T-cell (primary cell): Measurements from ENCODE around the gene ADAMTS5. TPM values are rescaled to one million over a fixed set of nuclear protein-coding genes. Genes with fewer than 3 reads are reported as not detected.

Source experiments
- ATAC-seq, 4 experiments: fragments of 200-7000 bp in 3 of 4; fragments of 150-1000 bp in 1 of 4; cut with Tn5 transposase; replicated peaks in 1 of 4; 1 replicate in 3 of 4; 2 replicates in 1 of 4; pipeline ENCODE4 v1.10.0; 2021; ENCODE audit warnings: moderate library complexity in 3 of 4, mild to moderate bottlenecking in 2 of 4, moderate number of reproducible peaks in 1 of 4
- CTCF ChIA-PET, 2 donors: fragments of 300-600 bp; sonication (Branson Sonifier 250); formaldehyde crosslinking; loops; one replicate each; lab custom pipeline; 2022; ENCODE audit warnings: antibody characterized with exemption in 2 of 2; lab: Charles Lee
- POLR2A ChIA-PET, 2 donors: fragments of 300-600 bp; sonication (Branson Sonifier 250); formaldehyde crosslinking; loops; one replicate each; lab custom pipeline; 2022; ENCODE audit warnings: antibody characterized with exemption in 2 of 2; lab: Charles Lee
- DNase-seq, 35 experiments: peaks; one replicate each; pipeline versions ENCODE4 v3.0.0 to v3.0.0-alpha.2; 2013 to 2023
- H3K27ac ChIP-seq: one replicate; pipeline ENCODE4 v1.5.1; 2013; ENCODE audit warnings: low read length
- H3K27me3 ChIP-seq, 2 experiments: replicated peaks in 1 of 2; 1 replicate in 1 of 2; 2 replicates in 1 of 2; pipeline versions ENCODE4 v1.6.1 to v1.7.0; 2013; ENCODE audit warnings: low read length in 1 of 2, mixed read lengths in 1 of 2; ENCODE audit not compliant: control insufficient read depth in 2 of 2, insufficient read depth in 2 of 2; ENCODE audit errors: extremely low read depth in 1 of 2
- H3K36me3 ChIP-seq, 2 donors: 1 replicate in 1 of 2; 2 replicates in 1 of 2; pipeline versions ENCODE4 v1.6.1 to v1.7.0; 2013; ENCODE audit warnings: low read length in 1 of 2; ENCODE audit not compliant: control insufficient read depth in 2 of 2, insufficient read depth in 1 of 2; ENCODE audit errors: extremely low read depth in 1 of 2
- H3K4me1 ChIP-seq, 2 experiments: 1 replicate in 1 of 2; 2 replicates in 1 of 2; pipeline versions ENCODE4 v1.6.1 to v1.7.0; 2013; ENCODE audit warnings: low read length in 2 of 2, mixed read lengths in 1 of 2; ENCODE audit not compliant: insufficient read depth in 2 of 2, control insufficient read depth in 1 of 2; ENCODE audit errors: extremely low read depth in 1 of 2
- H3K4me3 ChIP-seq, 2 donors: 1 replicate in 1 of 2; 2 replicates in 1 of 2; pipeline versions ENCODE4 v1.5.1 to v1.7.0; 2013; ENCODE audit warnings: mild to moderate bottlenecking in 2 of 2, low read length in 1 of 2, moderate library complexity in 1 of 2; ENCODE audit not compliant: control insufficient read depth in 1 of 2; ENCODE audit errors: extremely low read depth in 1 of 2
- H3K9me3 ChIP-seq: 2 replicates; pipeline ENCODE4 v1.7.0; 2013
- H3K27ac Mint-ChIP-seq, 2 donors: one replicate each; pipeline ENCODE4 v1.8.0; 2020 to 2021; ENCODE audit warnings: mild to moderate bottlenecking in 2 of 2, mixed read lengths in 2 of 2
- H3K27me3 Mint-ChIP-seq, 2 donors: one replicate each; pipeline ENCODE4 v1.8.0; 2021 to 2022; ENCODE audit warnings: mixed read lengths in 2 of 2
- H3K36me3 Mint-ChIP-seq: one replicate; pipeline ENCODE4 v1.8.0; 2021; ENCODE audit warnings: mixed read lengths
- H3K4me1 Mint-ChIP-seq, 3 donors: one replicate each; pipeline ENCODE4 v1.8.0; 2020 to 2022; ENCODE audit warnings: mixed read lengths in 3 of 3, mild to moderate bottlenecking in 1 of 3
- H3K4me3 Mint-ChIP-seq, 3 donors: one replicate each; pipeline ENCODE4 v1.8.0; 2020 to 2022; ENCODE audit warnings: mild to moderate bottlenecking in 3 of 3, mixed read lengths in 3 of 3, moderate library complexity in 3 of 3
- H3K9me3 Mint-ChIP-seq, 3 donors: one replicate each; pipeline ENCODE4 v1.8.0; 2020 to 2022; ENCODE audit warnings: mixed read lengths in 3 of 3
- WGBS: methylation state at CpG from one replicate; pipeline ENCODE4 v1.1.5; 2013; ENCODE audit warnings: missing lambda C conversion rate; ENCODE audit not compliant: insufficient coverage; 5-methylcytosine and 5-hydroxymethylcytosine counted together
- total RNA-seq, 35 experiments: library from RNA in 6 of 35; stranded (reverse) in 6 of 35; fragments of 120-200 nt in 1 of 35; gene quantifications; one replicate each; pipeline versions ENCODE4 v1.2.1 to v1.2.4 and lab custom pipeline; 2013 to 2026

Gene ADAMTS5
- total RNA-seq, 5 donors from 2014 or later (not counting 1 experiment from before 2014, with no cell fraction given), result 0.03 TPM; not detected in 4

DNA sequence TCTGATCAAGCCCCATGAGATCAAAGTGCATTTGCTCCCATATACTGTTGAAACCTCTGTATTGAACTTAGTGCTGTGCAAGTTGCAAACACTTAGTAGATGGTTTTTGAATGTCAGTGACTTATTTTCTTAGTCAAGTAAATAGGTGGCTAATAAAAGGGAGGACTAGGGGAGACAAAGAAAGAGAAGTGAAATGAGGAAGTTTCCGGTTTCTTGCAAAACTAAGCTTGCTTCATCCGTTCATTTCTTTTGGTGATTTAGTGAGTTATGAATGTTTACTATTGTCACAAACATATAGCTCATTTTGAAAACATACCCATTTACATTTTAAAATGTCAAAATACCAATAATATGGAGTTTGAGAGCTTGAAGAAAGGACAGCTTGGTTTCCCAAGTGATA, 23.0 kb downstream of the ADAMTS5 start:
- Mint-ChIP-seq H3K9me3 (peaks cover 0 to under 1% (median 0%) of the 10 kb centered on the region in 3 donors), H3K36me3 (no peaks in the 10 kb centered on the region), H3K27ac (no peak overlapping the region), H3K4me3 (no peak overlapping the region), H3K4me1 (no peaks in the 10 kb centered on the region), H3K27me3 (peaks cover 0 to 8% of the 10 kb centered on the region in 2 donors)
- ATAC-seq (no peak), DNase-seq (no peak)
- Histone ChIP-seq H3K4me1 (no peaks in the 10 kb centered on the region), H3K9me3 (no peaks in the 10 kb centered on the region), H3K4me3 (no peak overlapping the region), H3K27me3 (no peaks in the 10 kb centered on the region), H3K27ac (no peak overlapping the region), H3K36me3 (no peaks in the 10 kb centered on the region)
- CTCF ChIA-PET, result no interaction called here
- POLR2A ChIA-PET, result no interaction called here
- WGBS, result no CpG with 5 or more reads among the region's 2 CpGs

DNA sequence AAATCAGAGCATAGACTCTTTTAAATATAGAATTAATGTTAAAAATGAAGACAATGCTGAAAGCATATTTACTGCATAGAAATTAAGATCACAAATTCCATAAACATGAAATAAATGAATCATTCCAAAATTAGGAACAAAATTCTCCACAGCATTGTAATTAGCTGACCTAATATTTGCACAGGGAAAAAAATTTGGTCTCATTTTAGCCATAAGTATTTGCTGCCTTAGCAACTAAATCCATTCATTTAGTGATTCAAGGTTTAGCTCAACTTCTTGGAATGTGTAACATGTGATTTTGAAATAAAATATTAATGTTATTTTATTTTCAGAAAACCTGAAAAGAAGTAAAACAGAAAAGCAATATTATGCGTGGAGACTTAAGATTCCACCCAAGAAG, 25.5 kb downstream of the ADAMTS5 start:
- no peaks in the 10 kb centered on the region for H3K36me3 Mint-ChIP-seq
- H3K27ac ChIP-seq, result no peak overlapping the region
- H3K9me3 ChIP-seq, result no peaks in the 10 kb centered on the region
- H3K4me3 Mint-ChIP-seq, result no peak overlapping the region
- H3K4me1 ChIP-seq, result no peaks in the 10 kb centered on the region
- H3K36me3 ChIP-seq, result no peaks in the 10 kb centered on the region
- no peak for DNase-seq
- H3K27me3 Mint-ChIP-seq, result peaks cover 0 to 8% of the 10 kb centered on the region in 2 donors
- H3K4me3 ChIP-seq, result no peak overlapping the region
- no peaks in the 10 kb centered on the region for H3K4me1 Mint-ChIP-seq
- CTCF ChIA-PET, result no interaction called here
- ATAC-seq, result no peak
- no CpG with 5 or more reads among the region's 1 CpG for WGBS
- no peak overlapping the region for H3K27ac Mint-ChIP-seq
- H3K9me3 Mint-ChIP-seq, result peaks cover 0 to 4% (median 0%) of the 10 kb centered on the region in 3 donors
- H3K27me3 ChIP-seq, result no peaks in the 10 kb centered on the region
- POLR2A ChIA-PET, result no interaction called here

DNA sequence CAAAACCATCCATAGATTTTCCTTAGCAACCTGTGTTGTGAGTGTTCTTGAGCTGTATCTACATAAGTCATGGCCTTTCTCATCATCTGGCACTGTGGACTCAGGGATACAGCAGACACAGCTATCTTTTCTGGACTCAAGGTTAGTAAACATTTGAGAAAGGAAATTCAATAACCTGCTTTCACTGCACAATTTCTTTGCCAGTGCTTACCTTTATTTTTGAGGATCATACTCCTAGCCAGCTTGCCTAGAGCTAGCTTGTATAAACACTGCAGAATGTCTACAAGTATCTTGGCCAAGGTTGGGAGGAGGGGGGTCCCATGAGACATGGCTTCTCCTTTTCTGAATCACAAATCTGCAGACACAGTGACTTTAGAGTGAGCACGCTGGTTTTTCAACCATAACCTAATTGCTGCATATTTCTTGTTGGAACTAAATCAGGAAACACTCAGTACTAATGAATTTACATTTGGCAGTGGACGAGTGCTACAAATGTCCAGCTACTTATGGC, 27.2 kb downstream of the ADAMTS5 start:
- Histone ChIP-seq H3K27me3 (no peaks in the 10 kb centered on the region), H3K9me3 (no peaks in the 10 kb centered on the region), H3K27ac (no peak overlapping the region), H3K4me3 (no peak overlapping the region), H3K36me3 (no peaks in the 10 kb centered on the region), H3K4me1 (no peaks in the 10 kb centered on the region)
- WGBS, result no CpG with 5 or more reads among the region's 2 CpGs
- Mint-ChIP-seq H3K4me1 (no peaks in the 10 kb centered on the region), H3K9me3 (peaks cover 0 to 4% (median 0%) of the 10 kb centered on the region in 3 donors), H3K27ac (no peak overlapping the region), H3K4me3 (no peak overlapping the region), H3K36me3 (no peaks in the 10 kb centered on the region), H3K27me3 (peaks cover 0 to 8% of the 10 kb centered on the region in 2 donors)
- no peak for DNase-seq
- ChIA-PET CTCF (no interaction called here), POLR2A (no interaction called here)
- no peak for ATAC-seq

DNA sequence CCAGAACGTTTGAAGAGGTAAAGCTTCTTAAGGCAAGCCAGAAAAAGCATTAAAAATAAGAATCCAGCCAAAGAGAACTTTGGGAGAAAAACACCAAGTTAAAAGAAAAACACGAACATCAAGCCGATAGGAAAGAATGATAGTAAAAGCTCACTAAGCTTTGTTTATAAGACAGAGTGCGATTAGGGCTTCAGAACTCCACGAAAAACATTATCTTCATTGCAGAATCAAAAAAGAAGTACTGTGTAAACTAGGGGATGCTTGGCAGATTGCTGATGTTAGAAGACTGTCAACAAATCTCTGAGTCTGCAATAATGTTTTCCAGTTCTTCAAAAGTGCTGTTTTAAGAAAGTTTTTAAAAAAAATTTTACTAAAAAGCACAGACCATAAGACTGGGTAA, 30.2 kb downstream of the ADAMTS5 start:
- CTCF ChIA-PET, result interaction anchor here in 1 of 2 donors (0.6 kb wide), 1 partner anchor 597 kb away, joined by 8 read pairs; no protein-coding TSS in a partner anchor
- H3K27ac Mint-ChIP-seq, result no peak overlapping the region
- H3K9me3 Mint-ChIP-seq, result peaks cover 0 to 4% (median 0%) of the 10 kb centered on the region in 3 donors
- ATAC-seq (no peak), DNase-seq (no peak)
- no peaks in the 10 kb centered on the region for H3K36me3 Mint-ChIP-seq
- Histone ChIP-seq H3K9me3 (no peaks in the 10 kb centered on the region), H3K4me3 (no peak overlapping the region), H3K4me1 (no peaks in the 10 kb centered on the region), H3K27me3 (peaks cover 0 to 3% of the 10 kb centered on the region in 2 experiments), H3K27ac (no peak overlapping the region), H3K36me3 (no peaks in the 10 kb centered on the region)
- no peaks in the 10 kb centered on the region for H3K4me1 Mint-ChIP-seq
- H3K4me3 Mint-ChIP-seq, result no peak overlapping the region
- WGBS, result 33% methylated on average over 1 of the region's 5 CpGs
- peaks cover 1 to 7% of the 10 kb centered on the region in 2 donors for H3K27me3 Mint-ChIP-seq
- POLR2A ChIA-PET, result no interaction called here

DNA sequence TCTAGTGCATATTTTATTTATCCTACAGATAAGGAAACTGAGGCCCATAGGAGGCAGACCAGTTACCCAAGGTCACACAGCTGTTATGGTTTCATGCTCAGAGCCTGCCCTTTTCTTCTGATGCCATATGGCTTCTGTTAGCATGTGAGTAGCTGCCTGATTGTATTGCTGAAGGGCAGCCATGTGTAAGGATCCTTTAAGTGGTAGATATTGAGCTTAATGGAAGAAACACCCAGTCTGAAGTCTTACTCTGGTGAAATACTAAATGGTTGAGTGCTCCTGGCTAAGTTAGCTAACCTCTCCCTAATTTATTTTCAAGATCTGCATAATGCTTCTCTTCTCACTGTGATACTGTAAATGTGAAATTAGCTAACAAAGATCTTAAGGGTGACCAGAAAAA, 30.9 kb downstream of the ADAMTS5 start:
- DNase-seq (no peak), ATAC-seq (no peak)
- Histone ChIP-seq H3K27ac (no peak overlapping the region), H3K36me3 (no peaks in the 10 kb centered on the region), H3K9me3 (no peaks in the 10 kb centered on the region), H3K27me3 (peaks cover 0 to 3% of the 10 kb centered on the region in 2 experiments), H3K4me1 (no peaks in the 10 kb centered on the region), H3K4me3 (no peak overlapping the region)
- peaks cover 0 to 4% (median 0%) of the 10 kb centered on the region in 3 donors for H3K9me3 Mint-ChIP-seq
- POLR2A ChIA-PET, result no interaction called here
- no peak overlapping the region for H3K4me3 Mint-ChIP-seq
- CTCF ChIA-PET, result interaction anchor here in 1 of 2 donors (0.5 to 0.6 kb wide), 2 partner anchors 598 to 1623 kb away, joined by 4 to 8 read pairs; no protein-coding TSS in a partner anchor
- H3K27me3 Mint-ChIP-seq, result peaks cover 1 to 7% of the 10 kb centered on the region in 2 donors
- H3K4me1 Mint-ChIP-seq, result no peaks in the 10 kb centered on the region
- H3K36me3 Mint-ChIP-seq, result no peaks in the 10 kb centered on the region
- H3K27ac Mint-ChIP-seq, result no peak overlapping the region

DNA sequence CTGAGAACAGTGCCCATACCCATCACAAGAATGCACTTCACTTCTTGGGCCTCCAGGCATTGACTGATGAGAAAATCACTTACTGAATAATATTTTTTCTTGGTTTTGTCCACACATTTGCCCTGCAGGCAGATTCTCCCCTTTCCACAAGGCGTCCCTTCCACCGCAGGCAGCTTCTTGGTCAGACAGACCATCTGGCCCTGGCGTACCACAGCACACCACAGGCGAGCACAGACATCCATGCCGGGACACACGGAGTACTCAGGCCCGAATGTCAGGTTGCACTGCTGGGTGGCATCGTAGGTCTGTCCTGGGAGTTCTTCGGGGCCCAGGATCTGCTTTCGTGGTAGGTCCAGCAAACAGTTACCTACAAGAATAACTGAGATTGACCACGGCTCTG, 32.5 kb downstream of the ADAMTS5 start:
- no peak overlapping the region for H3K4me3 Mint-ChIP-seq

More for the DNA sequence above, 32.5 kb downstream of the ADAMTS5 start:
- Histone ChIP-seq H3K4me3 (no peak overlapping the region), H3K4me1 (no peaks in the 10 kb centered on the region), H3K27ac (no peak overlapping the region), H3K9me3 (no peaks in the 10 kb centered on the region), H3K27me3 (peaks cover 0 to 3% of the 10 kb centered on the region in 2 experiments), H3K36me3 (no peaks in the 10 kb centered on the region)
- H3K27me3 Mint-ChIP-seq, result peaks cover 1 to 7% of the 10 kb centered on the region in 2 donors
- no peak overlapping the region for H3K27ac Mint-ChIP-seq
- 84% methylated on average over 11 of the region's 11 CpGs for WGBS
- DNase-seq, result no peak
- ChIA-PET POLR2A (no interaction called here), CTCF (no interaction called here)
- peaks cover 0 to 4% (median 0%) of the 10 kb centered on the region in 3 donors for H3K9me3 Mint-ChIP-seq
- H3K36me3 Mint-ChIP-seq, result no peaks in the 10 kb centered on the region
- no peaks in the 10 kb centered on the region for H3K4me1 Mint-ChIP-seq
- no peak for ATAC-seq
